ENCODE data around the gene PWWP2B. TPM values are rescaled to one million over a fixed set of nuclear protein-coding genes. Genes with fewer than 3 reads are reported as not detected.

The PWWP2B gene
- total and polyA plus RNA-seq, 2 experiments from 2014 or later: 2.3 to 12.8 TPM

DNA sequence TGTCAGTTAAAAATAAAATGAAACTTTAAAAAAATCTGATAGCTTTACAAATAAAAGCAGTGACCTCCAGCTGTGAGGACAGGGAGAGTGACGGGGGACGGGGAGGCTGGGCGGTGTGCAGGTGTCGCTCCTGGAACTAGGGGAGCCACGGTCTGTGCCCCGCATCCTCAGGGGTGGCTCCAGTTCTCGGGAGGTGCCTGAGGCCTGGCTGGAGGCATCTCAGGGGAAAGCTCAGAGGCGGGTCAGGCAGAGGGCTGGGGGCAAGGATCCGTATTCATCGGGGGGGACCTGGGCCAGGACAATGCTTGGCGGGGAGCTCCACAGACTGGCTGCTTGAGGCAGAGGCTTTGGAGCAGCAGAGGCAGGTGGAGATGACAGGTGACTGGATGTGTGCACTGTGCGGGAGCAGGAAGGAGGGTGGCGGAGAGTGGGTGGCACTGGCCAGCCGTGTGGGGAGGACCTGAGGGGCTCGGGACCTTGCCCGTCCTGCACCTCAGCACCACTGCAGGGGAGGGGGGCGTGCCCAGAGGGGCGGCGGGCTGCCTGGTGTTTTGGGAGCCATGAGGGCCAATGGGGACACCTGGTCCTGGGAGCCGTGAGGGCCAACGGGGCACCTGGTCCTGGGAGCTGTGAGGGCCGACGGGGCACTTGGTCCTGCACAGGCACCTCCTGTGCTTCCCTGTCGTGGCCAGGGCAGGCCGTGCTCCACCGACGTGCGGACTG is 13.2 kb downstream of the PWWP2B start:
- Mint-ChIP-seq H3K4me1 (peaks cover 49% of the 10 kb centered on the region), H3K36me3 (ENCODE audit: low read depth) (peaks cover 11% of the 10 kb centered on the region), H3K9me3 (peaks cover 2% of the 10 kb centered on the region; the same call in 1 of the 3 replicates), H3K4me3 (peak overlapping the region; percentile 23; the same call in 2 of the 3 replicates), H3K27ac (peak overlapping the region; percentile 93), H3K27me3 (ENCODE audit: insufficient read depth, low read depth, poor library complexity) (peaks cover 22% of the 10 kb centered on the region)
- DNase-seq (ENCODE audit: low spot score) (no peak), ATAC-seq (no peak)
- Histone ChIP-seq H2AFZ (no peak overlapping the region), H3K4me1 (ENCODE audit: insufficient read depth) (peaks cover 25% of the 10 kb centered on the region; the same call in 1 of the 2 replicates), H3K36me3 (ENCODE audit: insufficient read depth) (no peaks in the 10 kb centered on the region), H3K4me2 (no peak overlapping the region), H3K9me2 (ENCODE audit: insufficient read depth) (no peaks in the 10 kb centered on the region), H3K79me2 (replicated peaks; ENCODE audit: insufficient read depth) (no peaks in the 10 kb centered on the region), H3K4me3 (no peak overlapping the region), H4K20me1 (replicated peaks; ENCODE audit: insufficient read depth) (no peaks in the 10 kb centered on the region), H3K27ac (ENCODE audit: low read depth) (no peak overlapping the region), H3F3A (replicated peaks; ENCODE audit: low read depth) (0 out of 2 replicates have a peak, but pooled peaks cover 6% of the 10 kb centered on the region), H3K27me3 (ENCODE audit: insufficient read depth) (no peaks in the 10 kb centered on the region)
- TF ChIP-seq POLR2AphosphoS5 (IDR thresholded peaks at IDR 0.05; ENCODE audit: low read depth) (no peak), NANOG (IDR thresholded peaks at IDR 0.05; ENCODE audit: borderline replicate concordance) (no peak), CTCF (conservative IDR thresholded peaks at IDR 0.05; ENCODE audit: low read depth in 2 of 2) (no peak), ZNF114 (CRISPR knock-in tag; IDR thresholded peaks at IDR 0.05) (no peak), EZH2phosphoT487 (IDR thresholded peaks at IDR 0.05; ENCODE audit: unreplicated experiment) (no peak), STAT1 (IDR thresholded peaks at IDR 0.05; ENCODE audit: unreplicated experiment) (no peak), EZH2 (IDR thresholded peaks at IDR 0.05; ENCODE audit: low read depth, unreplicated experiment) (no peak), JUNB (IDR thresholded peaks at IDR 0.05; ENCODE audit: unreplicated experiment) (no peak), REST (IDR thresholded peaks at IDR 0.05; ENCODE audit: unreplicated experiment) (no peak), CREB1 (CRISPR knock-in tag; IDR thresholded peaks at IDR 0.05; ENCODE audit: low read depth) (no peak), ZNF331 (CRISPR knock-in tag; IDR thresholded peaks at IDR 0.05; ENCODE audit: low read depth) (no peak)
- TF ChIP-seq, protein P1, sequence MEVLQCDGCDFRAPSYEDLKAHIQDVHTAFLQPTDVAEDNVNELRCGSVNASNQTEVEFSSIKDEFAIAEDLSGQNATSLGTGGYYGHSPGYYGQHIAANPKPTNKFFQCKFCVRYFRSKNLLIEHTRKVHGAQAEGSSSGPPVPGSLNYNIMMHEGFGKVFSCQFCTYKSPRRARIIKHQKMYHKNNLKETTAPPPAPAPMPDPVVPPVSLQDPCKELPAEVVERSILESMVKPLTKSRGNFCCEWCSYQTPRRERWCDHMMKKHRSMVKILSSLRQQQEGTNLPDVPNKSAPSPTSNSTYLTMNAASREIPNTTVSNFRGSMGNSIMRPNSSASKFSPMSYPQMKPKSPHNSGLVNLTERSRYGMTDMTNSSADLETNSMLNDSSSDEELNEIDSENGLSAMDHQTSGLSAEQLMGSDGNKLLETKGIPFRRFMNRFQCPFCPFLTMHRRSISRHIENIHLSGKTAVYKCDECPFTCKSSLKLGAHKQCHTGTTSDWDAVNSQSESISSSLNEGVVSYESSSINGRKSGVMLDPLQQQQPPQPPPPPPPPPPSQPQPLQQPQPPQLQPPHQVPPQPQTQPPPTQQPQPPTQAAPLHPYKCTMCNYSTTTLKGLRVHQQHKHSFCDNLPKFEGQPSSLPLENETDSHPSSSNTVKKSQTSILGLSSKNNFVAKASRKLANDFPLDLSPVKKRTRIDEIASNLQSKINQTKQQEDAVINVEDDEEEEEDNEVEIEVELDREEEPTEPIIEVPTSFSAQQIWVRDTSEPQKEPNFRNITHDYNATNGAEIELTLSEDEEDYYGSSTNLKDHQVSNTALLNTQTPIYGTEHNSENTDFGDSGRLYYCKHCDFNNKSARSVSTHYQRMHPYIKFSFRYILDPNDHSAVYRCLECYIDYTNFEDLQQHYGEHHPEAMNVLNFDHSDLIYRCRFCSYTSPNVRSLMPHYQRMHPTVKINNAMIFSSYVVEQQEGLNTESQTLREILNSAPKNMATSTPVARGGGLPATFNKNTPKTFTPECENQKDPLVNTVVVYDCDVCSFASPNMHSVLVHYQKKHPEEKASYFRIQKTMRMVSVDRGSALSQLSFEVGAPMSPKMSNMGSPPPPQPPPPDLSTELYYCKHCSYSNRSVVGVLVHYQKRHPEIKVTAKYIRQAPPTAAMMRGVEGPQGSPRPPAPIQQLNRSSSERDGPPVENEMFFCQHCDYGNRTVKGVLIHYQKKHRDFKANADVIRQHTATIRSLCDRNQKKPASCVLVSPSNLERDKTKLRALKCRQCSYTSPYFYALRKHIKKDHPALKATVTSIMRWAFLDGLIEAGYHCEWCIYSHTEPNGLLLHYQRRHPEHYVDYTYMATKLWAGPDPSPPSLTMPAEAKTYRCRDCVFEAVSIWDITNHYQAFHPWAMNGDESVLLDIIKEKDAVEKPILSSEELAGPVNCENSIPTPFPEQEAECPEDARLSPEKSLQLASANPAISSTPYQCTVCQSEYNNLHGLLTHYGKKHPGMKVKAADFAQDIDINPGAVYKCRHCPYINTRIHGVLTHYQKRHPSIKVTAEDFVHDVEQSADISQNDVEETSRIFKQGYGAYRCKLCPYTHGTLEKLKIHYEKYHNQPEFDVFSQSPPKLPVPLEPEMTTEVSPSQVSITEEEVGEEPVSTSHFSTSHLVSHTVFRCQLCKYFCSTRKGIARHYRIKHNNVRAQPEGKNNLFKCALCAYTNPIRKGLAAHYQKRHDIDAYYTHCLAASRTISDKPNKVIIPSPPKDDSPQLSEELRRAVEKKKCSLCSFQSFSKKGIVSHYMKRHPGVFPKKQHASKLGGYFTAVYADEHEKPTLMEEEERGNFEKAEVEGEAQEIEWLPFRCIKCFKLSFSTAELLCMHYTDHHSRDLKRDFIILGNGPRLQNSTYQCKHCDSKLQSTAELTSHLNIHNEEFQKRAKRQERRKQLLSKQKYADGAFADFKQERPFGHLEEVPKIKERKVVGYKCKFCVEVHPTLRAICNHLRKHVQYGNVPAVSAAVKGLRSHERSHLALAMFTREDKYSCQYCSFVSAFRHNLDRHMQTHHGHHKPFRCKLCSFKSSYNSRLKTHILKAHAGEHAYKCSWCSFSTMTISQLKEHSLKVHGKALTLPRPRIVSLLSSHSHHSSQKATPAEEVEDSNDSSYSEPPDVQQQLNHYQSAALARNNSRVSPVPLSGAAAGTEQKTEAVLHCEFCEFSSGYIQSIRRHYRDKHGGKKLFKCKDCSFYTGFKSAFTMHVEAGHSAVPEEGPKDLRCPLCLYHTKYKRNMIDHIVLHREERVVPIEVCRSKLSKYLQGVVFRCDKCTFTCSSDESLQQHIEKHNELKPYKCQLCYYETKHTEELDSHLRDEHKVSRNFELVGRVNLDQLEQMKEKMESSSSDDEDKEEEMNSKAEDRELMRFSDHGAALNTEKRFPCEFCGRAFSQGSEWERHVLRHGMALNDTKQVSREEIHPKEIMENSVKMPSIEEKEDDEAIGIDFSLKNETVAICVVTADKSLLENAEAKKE (CRISPR knock-in tag; IDR thresholded peaks at IDR 0.05): no peak
- TF ChIP-seq, protein P2, sequence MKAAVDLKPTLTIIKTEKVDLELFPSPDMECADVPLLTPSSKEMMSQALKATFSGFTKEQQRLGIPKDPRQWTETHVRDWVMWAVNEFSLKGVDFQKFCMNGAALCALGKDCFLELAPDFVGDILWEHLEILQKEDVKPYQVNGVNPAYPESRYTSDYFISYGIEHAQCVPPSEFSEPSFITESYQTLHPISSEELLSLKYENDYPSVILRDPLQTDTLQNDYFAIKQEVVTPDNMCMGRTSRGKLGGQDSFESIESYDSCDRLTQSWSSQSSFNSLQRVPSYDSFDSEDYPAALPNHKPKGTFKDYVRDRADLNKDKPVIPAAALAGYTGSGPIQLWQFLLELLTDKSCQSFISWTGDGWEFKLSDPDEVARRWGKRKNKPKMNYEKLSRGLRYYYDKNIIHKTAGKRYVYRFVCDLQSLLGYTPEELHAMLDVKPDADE (IDR thresholded peaks at IDR 0.05): no peak
